ENCODE data around the gene SYNJ2.
"Not testable (repeated sequence)": the region's sequence is repeated elsewhere in the genome, so short reads cannot be mapped to it uniquely, and the experiment has no call there.

Gene SYNJ2

GRCh38 chr6:157981395-157982101 lies at the start of gene SYNJ2:
TSS of gene SYNJ2 (plus strand) at chr6:157981863. CDS start at chr6:157981962, 99 bp downstream.
- FAIRE-seq = no peak

DNA sequence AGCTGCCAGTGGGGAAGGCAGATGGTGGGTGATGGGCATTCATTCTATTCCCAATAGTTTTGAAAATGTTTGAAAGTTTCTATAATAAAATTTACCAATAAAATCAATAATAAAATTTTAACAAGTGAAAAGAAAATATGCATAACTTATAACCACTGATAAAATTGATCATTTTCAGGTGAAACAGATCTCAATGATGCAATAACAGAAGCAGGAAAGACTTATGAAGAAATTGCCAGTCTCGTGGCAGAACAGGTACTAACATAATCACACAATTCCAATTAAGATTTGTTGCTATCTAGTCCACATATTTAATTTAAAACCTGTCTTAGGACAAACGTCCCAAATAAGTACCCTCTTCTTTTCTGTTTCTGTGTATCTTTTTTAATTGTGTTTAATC lies 45.9 kb upstream of the SYNJ2 start:
- no peak for FAIRE-seq

- FAIRE-seq = no peak
These were observed 44.3 kb upstream of the SYNJ2 start for GRCh38 chr6:157937318-157937717.

DNA sequence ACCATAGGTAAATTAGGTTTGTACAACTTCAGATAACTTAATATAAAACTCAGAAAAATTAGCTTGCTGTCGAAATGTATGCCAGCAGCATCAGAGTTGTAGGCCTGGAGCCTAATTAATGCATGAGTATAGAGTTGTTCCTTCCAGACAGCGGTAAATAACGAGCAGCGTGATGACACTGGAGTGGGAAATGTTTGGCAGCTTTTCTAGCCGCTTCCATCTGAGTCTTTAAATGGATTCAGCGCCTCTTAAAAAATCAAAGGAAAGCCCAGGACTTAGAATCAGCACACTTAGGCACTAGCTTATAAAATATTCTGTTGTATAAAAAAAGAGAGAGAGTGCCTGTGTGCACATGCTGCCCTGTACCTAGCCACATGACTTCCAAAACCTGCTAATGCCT lies 43.7 kb upstream of the SYNJ2 start:
- no peak for FAIRE-seq

DNA sequence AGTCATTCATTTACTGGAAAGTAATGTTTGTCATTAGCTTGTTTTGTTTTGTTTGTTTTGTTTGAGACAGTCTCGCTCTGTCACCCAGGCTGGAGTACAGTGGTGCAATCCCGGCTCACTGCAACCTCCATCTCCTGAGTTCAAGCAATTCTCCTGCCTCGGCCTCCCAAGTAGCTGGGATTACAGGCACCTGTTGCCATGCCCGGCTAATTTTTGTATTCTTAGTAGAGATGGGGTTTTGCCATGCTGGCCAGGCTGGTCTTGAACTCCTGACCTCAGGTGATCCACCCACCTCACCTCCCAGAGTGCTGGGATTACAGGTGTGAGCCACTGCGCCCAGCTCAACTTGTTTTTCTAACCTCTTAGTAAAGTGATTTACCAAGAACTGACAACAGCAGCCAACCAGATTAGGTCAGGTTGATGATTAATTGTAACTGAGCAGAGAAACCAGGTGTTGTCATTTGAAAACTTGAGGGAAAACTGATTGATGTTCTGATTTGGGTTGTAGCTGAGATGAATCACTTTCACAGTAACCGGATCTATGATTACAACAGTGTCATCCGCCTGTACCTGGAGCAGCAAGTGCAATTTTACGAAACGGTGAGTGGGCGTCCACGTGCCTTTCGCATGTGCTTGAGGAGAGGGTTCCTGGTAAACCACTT lies 41.2 kb upstream of the SYNJ2 start:
- peak; percentile 82 for FAIRE-seq

DNA sequence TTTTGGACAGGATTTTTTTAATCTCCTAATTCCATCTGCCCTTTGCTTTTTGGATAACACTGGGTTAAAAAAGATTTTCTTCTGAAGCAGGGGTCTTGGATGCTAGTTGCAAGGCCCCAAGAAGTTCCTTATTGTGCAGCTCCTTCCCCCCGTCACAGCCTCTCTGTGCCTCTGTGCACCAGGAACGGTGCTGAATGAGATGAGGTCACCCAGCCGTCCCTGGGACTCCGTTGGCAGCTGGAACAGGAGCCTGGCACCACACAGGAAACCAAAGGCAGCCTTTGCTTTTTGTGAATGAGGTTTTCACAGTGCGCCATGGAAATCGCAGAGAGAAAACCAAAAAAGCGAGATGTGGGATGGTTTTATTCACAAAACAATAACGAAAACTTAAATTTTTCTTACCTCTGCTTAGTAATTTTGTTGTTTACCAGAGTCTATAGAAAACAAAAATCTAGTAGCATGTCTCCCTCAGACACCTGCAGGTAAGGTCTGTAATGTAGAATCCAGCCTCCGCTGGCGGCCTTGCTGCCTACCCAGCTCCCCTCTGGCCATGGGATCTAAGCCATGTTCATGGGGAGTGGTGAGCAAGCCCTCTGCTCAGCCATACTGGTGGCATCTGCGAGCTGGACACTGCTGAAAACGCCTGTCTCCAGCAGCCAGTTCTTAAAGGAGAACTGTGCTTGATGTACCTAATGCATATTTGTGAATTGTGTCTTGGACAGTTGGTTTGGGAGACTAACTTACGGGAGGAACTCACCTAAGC lies 40.4 kb upstream of the SYNJ2 start:
- no peak for FAIRE-seq

- FAIRE-seq = no peak
These were observed 39.3 kb upstream of the SYNJ2 start for GRCh38 chr6:157942351-157942750.

- FAIRE-seq = no peak
These were observed 38.3 kb upstream of the SYNJ2 start for GRCh38 chr6:157943249-157943963.

DNA sequence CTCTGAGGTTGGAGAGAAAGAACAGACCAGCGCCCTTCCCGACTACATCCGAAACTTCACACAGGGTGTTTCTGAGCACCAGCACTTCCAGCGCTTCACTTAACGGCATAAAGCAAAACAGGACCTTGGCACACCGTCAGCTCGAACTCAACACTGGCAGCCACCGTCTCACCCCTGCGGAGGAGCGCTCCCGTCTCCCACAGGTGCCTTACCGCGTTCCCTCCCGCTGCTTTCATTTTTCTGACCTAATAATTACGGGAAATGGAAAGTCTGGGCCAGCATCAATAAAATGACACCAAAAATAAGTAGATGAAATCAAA lies 37.7 kb upstream of the SYNJ2 start:
- FAIRE-seq = no peak

- FAIRE-seq = no peak
These were observed 36.4 kb upstream of the SYNJ2 start for GRCh38 chr6:157944983-157945931.

GRCh38 chr6:157946053-157946617 lies 35.5 kb upstream of the SYNJ2 start:
- FAIRE-seq = no peak

DNA sequence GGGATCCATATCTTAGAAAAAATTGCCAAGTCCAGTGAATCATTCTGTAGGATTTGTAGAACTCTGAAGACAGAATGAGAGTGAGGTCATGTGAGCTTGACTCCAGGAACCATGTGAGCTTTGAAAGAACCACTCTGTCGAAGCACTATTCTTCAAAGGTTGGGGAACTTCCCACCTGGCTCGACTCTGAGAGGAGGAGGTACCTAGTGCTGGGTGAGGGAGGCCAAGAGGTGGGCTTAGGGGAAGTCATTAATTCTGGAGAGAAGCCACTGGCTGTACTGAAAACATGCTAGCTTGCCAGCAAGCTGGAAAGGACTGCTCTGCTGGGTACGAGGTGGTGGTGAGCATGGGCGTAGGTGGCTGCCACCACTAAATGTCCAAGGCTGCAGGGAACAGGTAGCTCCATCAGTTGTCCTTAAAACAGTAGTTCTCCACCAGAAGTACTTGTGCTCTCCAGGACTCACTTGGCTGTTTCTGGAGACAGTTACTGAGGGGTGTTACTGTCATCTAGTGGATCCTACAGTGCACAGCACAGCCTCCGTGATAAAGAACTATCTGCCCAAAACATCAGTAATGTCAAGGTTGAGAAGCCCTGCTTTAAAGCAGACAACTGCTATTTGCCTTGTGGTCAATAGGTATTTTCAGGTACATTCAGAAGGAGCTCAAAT lies 34.7 kb upstream of the SYNJ2 start:
- no peak for FAIRE-seq

DNA sequence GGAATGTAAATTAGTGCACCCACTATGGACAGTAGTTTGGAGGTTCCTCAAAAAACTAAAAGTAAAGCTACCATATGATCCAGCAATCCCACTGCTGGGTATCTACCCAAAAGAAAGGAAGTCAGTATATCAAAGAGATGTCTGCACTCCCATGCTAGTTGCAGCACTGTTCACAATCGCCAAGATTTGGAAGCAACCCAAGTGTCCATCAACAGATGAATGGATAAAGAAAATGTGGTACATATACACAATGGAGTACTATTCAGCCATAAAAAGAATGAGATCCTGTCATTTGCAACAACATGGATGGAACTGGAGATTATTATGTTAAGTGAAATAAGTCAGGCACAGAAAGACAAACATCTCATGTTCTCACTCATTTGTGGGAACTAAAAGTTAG lies 30.8 kb upstream of the SYNJ2 start:
- FAIRE-seq = not testable (repeated sequence)

GRCh38 chr6:157951828-157952227 lies 29.8 kb upstream of the SYNJ2 start:
- FAIRE-seq = no peak

- no peak for FAIRE-seq
These were observed 28.8 kb upstream of the SYNJ2 start for GRCh38 chr6:157952861-157953351.

GRCh38 chr6:157953580-157954091 lies 28.0 kb upstream of the SYNJ2 start:
- no peak for FAIRE-seq

DNA sequence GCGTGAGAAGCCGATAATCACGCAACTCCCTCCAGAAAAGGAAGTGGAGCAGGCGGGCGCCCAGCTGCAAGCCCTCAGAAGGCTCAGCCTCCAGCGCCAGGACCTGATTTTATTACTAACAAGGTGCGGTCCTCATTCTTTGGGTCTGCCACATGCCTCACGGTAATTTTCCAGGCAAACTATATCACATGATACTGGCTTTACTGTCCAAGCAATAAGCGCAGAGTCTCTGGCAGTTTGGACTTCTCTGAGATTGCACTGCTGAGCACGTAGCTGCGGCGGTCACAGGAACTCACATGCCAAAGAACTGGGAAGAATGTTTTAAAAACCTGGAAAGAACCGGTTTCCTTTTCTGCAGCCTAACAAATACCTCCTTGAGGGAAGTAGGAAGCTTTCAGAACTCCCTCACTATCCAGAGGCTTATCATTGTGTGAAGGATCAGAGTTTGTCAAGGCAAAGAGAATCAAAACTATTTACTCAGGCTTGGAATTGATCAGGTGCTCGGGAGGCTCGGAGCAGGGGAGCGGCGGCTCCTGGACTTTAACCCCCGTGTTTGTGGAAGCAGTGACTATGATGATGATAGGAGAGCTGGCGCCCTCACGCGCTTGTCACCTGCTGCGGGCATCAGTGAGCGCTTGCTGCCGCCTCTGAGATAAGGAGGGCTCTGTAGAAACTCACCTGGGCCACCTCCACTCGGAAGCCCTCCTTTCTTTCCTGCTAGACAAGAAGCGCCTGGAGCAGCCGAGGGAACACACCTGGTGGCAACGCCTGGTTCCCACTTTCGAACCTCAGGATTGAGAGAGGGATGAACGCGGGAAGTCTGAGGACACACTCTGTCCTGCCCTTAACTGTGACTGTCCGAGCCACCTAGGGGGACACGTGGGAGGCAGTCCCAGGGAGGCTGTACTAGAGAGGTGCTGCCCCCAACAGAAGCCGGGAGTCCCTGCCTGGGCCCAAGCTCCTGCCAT lies 27.2 kb upstream of the SYNJ2 start:
- peak; percentile 30 for FAIRE-seq

DNA sequence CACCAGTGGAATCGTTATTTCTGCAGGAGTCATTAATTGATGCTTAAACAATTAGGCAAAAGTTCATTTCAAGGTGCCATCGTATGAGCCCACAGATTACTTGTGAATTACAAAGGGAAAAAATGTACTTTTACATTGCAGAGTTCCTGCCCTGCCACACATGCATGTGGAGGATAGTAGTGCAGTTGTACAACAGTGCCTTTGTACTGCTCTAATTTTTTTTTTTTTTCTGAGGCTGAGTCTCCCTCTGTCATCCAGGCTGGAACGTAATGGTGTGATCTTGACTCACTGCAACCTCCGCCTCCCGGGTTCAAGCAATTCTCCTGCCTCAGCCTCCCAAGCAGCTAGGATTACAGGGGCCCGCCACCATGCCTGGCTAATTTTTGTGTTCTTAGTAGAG lies 26.0 kb upstream of the SYNJ2 start:
- FAIRE-seq = no peak

DNA sequence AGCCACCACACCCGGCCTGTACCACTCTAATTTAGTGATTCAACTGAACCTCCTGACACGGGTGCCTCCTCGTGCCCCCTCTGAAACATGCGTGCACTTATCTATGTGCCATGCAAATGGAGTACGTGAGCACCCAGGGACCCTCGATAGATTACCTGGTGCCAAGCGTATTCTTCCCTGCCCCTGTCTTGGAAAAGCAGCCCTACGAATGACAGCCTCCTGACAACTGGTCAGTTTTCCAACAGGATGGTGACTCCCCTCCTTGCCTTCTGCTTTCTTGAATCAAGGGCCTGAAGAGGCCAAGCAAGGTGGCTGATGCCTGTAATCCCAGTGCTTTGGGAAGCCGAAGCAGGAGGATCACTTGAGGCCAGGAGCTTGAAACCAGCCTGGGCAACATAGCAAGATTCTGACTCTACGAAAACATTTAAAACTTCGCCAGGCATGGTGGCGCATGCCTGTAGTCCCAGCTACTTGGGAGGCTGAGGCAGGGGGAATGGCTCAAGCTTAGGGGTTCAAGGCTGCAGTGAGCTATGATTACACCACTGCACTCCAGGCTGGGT lies 25.4 kb upstream of the SYNJ2 start:
- FAIRE-seq = no peak
